Nephron (organoid): ENCODE results near the gene DCAF7.

Experiments used
- H3K27ac Mint-ChIP-seq, 3 experiments: 2 replicates each; pipeline ENCODE4 v1.8.0; 2020; ENCODE audit warnings: mixed read lengths in 3 of 3, mild to moderate bottlenecking in 2 of 3, moderate library complexity in 1 of 3
- H3K27me3 Mint-ChIP-seq: 2 replicates; pipeline ENCODE4 v1.8.0; 2021; ENCODE audit warnings: low read depth, mild to moderate bottlenecking, moderate library complexity, mixed read lengths
- H3K36me3 Mint-ChIP-seq: 2 replicates; pipeline ENCODE4 v1.8.0; 2020; ENCODE audit warnings: low read depth, mixed read lengths
- H3K4me1 Mint-ChIP-seq: 2 replicates; pipeline ENCODE4 v1.8.0; 2020; ENCODE audit warnings: mixed read lengths
- H3K4me3 Mint-ChIP-seq, 3 experiments: 2 replicates each; pipeline ENCODE4 v1.8.0; 2020; ENCODE audit warnings: mild to moderate bottlenecking in 3 of 3, mixed read lengths in 3 of 3, moderate library complexity in 2 of 3
- H3K9me3 Mint-ChIP-seq: 2 replicates; pipeline ENCODE4 v1.8.0; 2020; ENCODE audit warnings: mixed read lengths
- CTCF ChIP-seq, 3 experiments: fragments of 200-600 bp; sonication (generic); IDR thresholded peaks; one replicate each; pipeline ENCODE4 v1.5.0; 2021; ENCODE audit warnings: antibody characterized with exemption in 3 of 3; ENCODE audit not compliant: unreplicated experiment in 3 of 3

DCAF7 gene

DNA sequence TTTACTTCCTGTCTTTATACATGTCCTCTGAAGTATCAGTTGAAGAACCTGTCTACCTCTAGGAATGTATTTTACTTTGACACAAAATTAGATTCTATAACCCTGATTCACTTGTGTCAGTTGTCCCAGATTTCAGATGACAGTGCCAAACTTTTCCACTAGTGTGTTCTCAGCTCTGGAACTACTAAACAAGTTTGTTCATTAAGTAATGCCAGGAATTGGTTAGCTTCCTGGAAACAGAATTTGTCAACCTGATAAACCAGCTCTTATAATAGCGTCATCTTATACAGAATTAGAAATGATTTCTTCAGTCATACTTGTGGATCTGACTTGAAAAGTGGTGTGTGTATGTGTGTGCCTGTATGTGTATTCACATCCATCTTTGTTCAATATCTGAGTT is 79.3 kb downstream of the DCAF7 start:
- Mint-ChIP-seq H3K27ac (no peak overlapping the region), H3K9me3 (no peaks in the 10 kb centered on the region), H3K36me3 (peaks cover 4% of the 10 kb centered on the region), H3K27me3 (no peaks in the 10 kb centered on the region), H3K4me1 (peaks cover 19% of the 10 kb centered on the region), H3K4me3 (no peak overlapping the region)
- TF ChIP-seq CTCF (IDR thresholded peaks at IDR 0.05; ENCODE audit: unreplicated experiment in 3 of 3), result no peak

DNA sequence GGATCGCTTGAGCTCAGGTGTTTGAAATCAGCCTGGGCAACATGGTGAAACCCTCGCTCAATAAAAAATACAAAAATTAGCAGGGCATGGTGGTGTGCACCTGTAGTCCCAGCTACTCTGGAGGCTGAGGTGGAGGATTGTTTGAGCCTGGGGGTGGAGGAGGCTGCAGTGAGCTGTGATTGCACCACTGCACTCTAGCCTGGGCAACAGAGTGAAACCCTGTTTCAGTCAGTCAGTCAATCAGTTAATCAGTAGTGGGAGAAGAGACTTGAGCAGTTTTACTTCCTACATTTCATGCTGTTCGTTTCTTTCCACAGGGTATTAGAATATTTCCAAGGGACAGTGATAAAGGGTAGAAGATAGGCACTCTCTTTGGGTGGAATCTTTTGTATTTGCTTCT is 80.8 kb downstream of the DCAF7 start:
- no peak for TF ChIP-seq CTCF (IDR thresholded peaks at IDR 0.05; ENCODE audit: unreplicated experiment in 3 of 3)
- H3K36me3 Mint-ChIP-seq, result peaks cover 13% of the 10 kb centered on the region
- H3K4me3 Mint-ChIP-seq, result no peak overlapping the region
- H3K4me1 Mint-ChIP-seq, result peaks cover 22% of the 10 kb centered on the region
- H3K27me3 Mint-ChIP-seq, result no peaks in the 10 kb centered on the region
- H3K9me3 Mint-ChIP-seq, result no peaks in the 10 kb centered on the region
- no peak overlapping the region for H3K27ac Mint-ChIP-seq

DNA sequence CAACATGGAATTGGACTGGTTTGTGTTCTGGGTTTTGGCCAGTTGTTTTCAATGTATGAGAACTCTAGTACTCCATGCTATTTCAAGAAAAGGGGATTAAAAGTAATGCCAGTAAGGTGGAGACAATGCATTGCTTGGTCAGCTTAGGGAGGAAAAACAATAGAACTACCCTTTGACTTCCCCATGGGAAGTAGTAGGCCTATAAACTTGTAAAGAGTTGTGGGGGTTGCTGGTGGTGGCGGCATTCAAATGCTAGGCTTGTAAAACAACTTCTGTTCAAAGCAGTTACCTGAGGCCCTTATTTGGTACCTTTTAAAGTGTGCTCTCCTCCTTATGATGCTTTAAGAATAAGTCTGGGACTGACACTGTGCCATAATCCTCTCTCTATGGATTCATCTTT is 81.3 kb downstream of the DCAF7 start:
- Mint-ChIP-seq H3K36me3 (peaks cover 19% of the 10 kb centered on the region), H3K9me3 (no peaks in the 10 kb centered on the region), H3K4me1 (peaks cover 19% of the 10 kb centered on the region), H3K27me3 (no peaks in the 10 kb centered on the region), H3K4me3 (no peak overlapping the region), H3K27ac (peak overlapping the region in 1 of 3 experiments; percentile 30)
- TF ChIP-seq CTCF (IDR thresholded peaks at IDR 0.05; ENCODE audit: unreplicated experiment in 3 of 3), result no peak

DNA sequence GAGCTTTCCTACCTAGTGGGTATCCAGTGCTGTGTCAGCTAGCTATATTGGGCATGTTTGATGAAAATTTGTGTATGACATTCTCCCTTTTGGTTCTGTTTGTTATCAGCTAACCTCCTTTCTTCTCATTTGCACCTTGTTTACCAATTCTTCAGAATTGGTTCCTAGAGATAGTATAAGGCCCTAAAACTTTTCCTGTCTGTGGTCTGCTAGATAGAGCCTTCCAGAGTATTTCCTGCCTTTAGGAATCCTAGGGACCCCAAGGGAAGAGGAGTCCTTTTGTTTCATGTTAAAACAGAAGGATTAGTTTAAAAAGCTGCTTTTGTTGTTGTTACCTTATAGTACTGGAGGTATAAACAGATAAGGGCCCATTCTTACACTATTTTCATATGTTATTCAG is 83.5 kb downstream of the DCAF7 start:
- H3K27me3 Mint-ChIP-seq, result no peaks in the 10 kb centered on the region
- H3K36me3 Mint-ChIP-seq, result peaks cover 23% of the 10 kb centered on the region
- H3K4me1 Mint-ChIP-seq, result peaks cover 17% of the 10 kb centered on the region
- TF ChIP-seq CTCF (IDR thresholded peaks at IDR 0.05; ENCODE audit: unreplicated experiment in 3 of 3), result no peak
- no peak overlapping the region for H3K4me3 Mint-ChIP-seq
- peak overlapping the region; percentile 81 to 91 (median 87) for H3K27ac Mint-ChIP-seq
- H3K9me3 Mint-ChIP-seq, result no peaks in the 10 kb centered on the region

GRCh38 chr17:63634163-63634562 is 83.9 kb downstream of the DCAF7 start:
- Mint-ChIP-seq H3K9me3 (no peaks in the 10 kb centered on the region), H3K36me3 (peaks cover 23% of the 10 kb centered on the region), H3K27me3 (no peaks in the 10 kb centered on the region), H3K4me1 (peaks cover 17% of the 10 kb centered on the region), H3K4me3 (no peak overlapping the region), H3K27ac (peak overlapping the region; percentile 81 to 91 (median 87))
- TF ChIP-seq CTCF (IDR thresholded peaks at IDR 0.05; ENCODE audit: unreplicated experiment in 3 of 3), result no peak

DNA sequence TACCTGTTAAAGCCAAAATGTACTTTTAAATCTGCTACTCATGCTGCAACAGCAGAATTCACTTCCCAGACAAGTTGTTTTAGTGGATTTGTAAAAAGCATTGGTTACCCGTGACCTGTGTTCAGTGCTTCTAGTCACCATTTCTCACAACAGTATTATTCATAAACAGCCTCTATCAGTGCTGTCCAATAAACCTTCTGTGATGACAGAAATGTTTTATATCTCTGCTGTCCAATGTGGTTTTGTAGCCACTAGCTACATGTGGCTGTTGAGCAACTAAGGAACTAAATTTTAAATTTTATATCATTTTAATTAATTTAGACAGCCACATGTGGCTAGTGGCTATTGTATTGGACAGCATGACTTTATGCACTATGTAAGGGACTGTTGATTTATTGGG is 84.5 kb downstream of the DCAF7 start:
- Mint-ChIP-seq H3K27ac (peak overlapping the region in 2 of 3 experiments; percentile 81 to 91), H3K27me3 (no peaks in the 10 kb centered on the region), H3K4me3 (no peak overlapping the region), H3K36me3 (peaks cover 23% of the 10 kb centered on the region), H3K4me1 (peaks cover 17% of the 10 kb centered on the region), H3K9me3 (no peaks in the 10 kb centered on the region)
- TF ChIP-seq CTCF (IDR thresholded peaks at IDR 0.05; ENCODE audit: unreplicated experiment in 3 of 3), result no peak
